H1 (cell line): Measurements from ENCODE around the gene SNAPC3. TPM values are rescaled to one million over a fixed set of nuclear protein-coding genes. Genes with fewer than 3 reads are reported as not detected.

Source experiments
- CTCF ChIA-PET: fragments of 300-600 bp; sonication (Branson Sonifier 250); formaldehyde crosslinking; loops from one replicate; lab custom pipeline; 2021; ENCODE audit not compliant: partially characterized antibody; lab: Charles Lee
- POLR2A ChIA-PET: fragments of 300-600 bp; sonication (Branson Sonifier 250); formaldehyde crosslinking; loops from one replicate; lab custom pipeline; 2021; ENCODE audit warnings: inconsistent platforms; ENCODE audit not compliant: partially characterized antibody; lab: Charles Lee
- DNase-seq, 2 experiments: peaks; one replicate each; pipeline versions ENCODE4 v3.0.0 to v3.0.0-alpha.2; 2010 to 2022; ENCODE audit warnings: low spot score in 2 of 2, low read depth in 1 of 2, mixed read lengths in 1 of 2
- FAIRE-seq: peaks from 2 replicates; lab custom pipeline; 2011; peaks lifted over from hg19 to GRCh38; lab: Jason Lieb, UNC
- H2AFZ ChIP-seq: 2 replicates; pipeline ENCODE4 v1.8.1; 2012; ENCODE audit warnings: low read length, inconsistent platforms
- H2AK5ac ChIP-seq: 2 replicates; pipeline ENCODE4 v1.6.1; 2013; ENCODE audit warnings: low read depth, low read length
- H2BK120ac ChIP-seq: replicated peaks from 2 replicates; pipeline ENCODE3; 2013; ENCODE audit warnings: low read depth, low read length, inconsistent platforms
- H2BK12ac ChIP-seq: 2 replicates; pipeline ENCODE4 v1.6.1; 2013; ENCODE audit warnings: low read depth, low read length
- H2BK15ac ChIP-seq: 2 replicates; pipeline ENCODE4 v1.6.1; 2013; ENCODE audit warnings: low read length
- H2BK20ac ChIP-seq: 2 replicates; pipeline ENCODE4 v1.6.1; 2013; ENCODE audit warnings: low read length
- H2BK5ac ChIP-seq: 2 replicates; pipeline ENCODE4 v1.6.1; 2013; ENCODE audit warnings: low read depth, low read length
- H3K14ac ChIP-seq: 2 replicates; pipeline ENCODE4 v1.6.1; 2013; ENCODE audit warnings: inconsistent platforms; ENCODE audit not compliant: insufficient read length
- H3K18ac ChIP-seq: 2 replicates; pipeline ENCODE4 v1.6.1; 2013; ENCODE audit warnings: low read length; ENCODE audit errors: extremely low read depth
- H3K23ac ChIP-seq: 2 replicates; pipeline ENCODE4 v1.6.1; 2013; ENCODE audit warnings: inconsistent platforms; ENCODE audit not compliant: insufficient read length
- H3K23me2 ChIP-seq: 2 replicates; pipeline ENCODE4 v1.6.1; 2013; ENCODE audit warnings: low read depth, low read length
- H3K27ac ChIP-seq: 2 replicates; pipeline ENCODE4 v1.6.1; 2011; ENCODE audit warnings: low read depth, low read length, inconsistent platforms
- H3K27me3 ChIP-seq, 4 experiments: replicated peaks in 1 of 4; 1 replicate in 1 of 4; 2 replicates in 3 of 4; pipeline versions ENCODE4 v1.6.1 to v1.8.1; 2011 to 2013; ENCODE audit warnings: low read length in 3 of 4, mild to moderate bottlenecking in 3 of 4, inconsistent platforms in 2 of 4, mixed read lengths in 2 of 4, moderate library complexity in 1 of 4; ENCODE audit not compliant: control insufficient read depth in 3 of 4, insufficient read depth in 3 of 4; ENCODE audit errors: extremely low read depth in 1 of 4
- H3K36me3 ChIP-seq, 4 experiments: 2 replicates each; pipeline versions ENCODE4 v1.6.1 to v1.8.1; 2011 to 2013; ENCODE audit warnings: mild to moderate bottlenecking in 4 of 4, low read length in 3 of 4, moderate library complexity in 2 of 4, control low read depth in 1 of 4, inconsistent platforms in 1 of 4; ENCODE audit not compliant: insufficient read depth in 4 of 4, control insufficient read depth in 2 of 4
- H3K4ac ChIP-seq: replicated peaks from 2 replicates; pipeline ENCODE3; 2013; ENCODE audit warnings: low read length, low read depth, mixed read lengths, inconsistent platforms; ENCODE audit not compliant: insufficient read length
- H3K4me1 ChIP-seq, 4 experiments: replicated peaks in 1 of 4; 1 replicate in 1 of 4; 2 replicates in 3 of 4; pipeline versions ENCODE4 v1.6.1 to v1.8.1; 2011 to 2013; ENCODE audit warnings: low read length in 3 of 4, inconsistent platforms in 2 of 4, mixed read lengths in 1 of 4; ENCODE audit not compliant: insufficient read depth in 4 of 4, control insufficient read depth in 3 of 4
- H3K4me2 ChIP-seq, 2 experiments: 2 replicates each; pipeline versions ENCODE4 v1.6.1 to v1.8.1; 2011 to 2013; ENCODE audit warnings: low read depth in 2 of 2, low read length in 2 of 2, control low read depth in 1 of 2, inconsistent platforms in 1 of 2, mild to moderate bottlenecking in 1 of 2; ENCODE audit not compliant: insufficient read depth in 1 of 2
- H3K4me3 ChIP-seq, 4 experiments: fragments of 200-600, 300-600 bp in 1 of 4; sonication (generic), shearing (Covaris generic), sonication (Bioruptor Twin) in 1 of 4; 2 replicates each; pipeline versions ENCODE4 v1.5.1 to v1.8.1; 2011 to 2016; ENCODE audit warnings: low read length in 4 of 4, low read depth in 3 of 4, control low read depth in 2 of 4, inconsistent platforms in 2 of 4, mild to moderate bottlenecking in 2 of 4, mixed read lengths in 1 of 4, moderate library complexity in 1 of 4; ENCODE audit not compliant: insufficient read depth in 2 of 4; ENCODE audit errors: extremely low read depth in 1 of 4
- H3K56ac ChIP-seq: replicated peaks from 2 replicates; pipeline ENCODE3; 2013; ENCODE audit warnings: low read depth, mild to moderate bottlenecking, mixed read lengths, low read length, inconsistent platforms; ENCODE audit not compliant: insufficient read length
- H3K79me1 ChIP-seq: 2 replicates; pipeline ENCODE4 v1.6.1; 2013; ENCODE audit warnings: low read depth, low read length, control low read depth
- H3K79me2 ChIP-seq, 2 experiments: 2 replicates each; pipeline versions ENCODE4 v1.6.1 to v1.8.1; 2012 to 2013; ENCODE audit warnings: low read length in 2 of 2, mild to moderate bottlenecking in 2 of 2, inconsistent platforms in 1 of 2; ENCODE audit not compliant: insufficient read depth in 2 of 2, control insufficient read depth in 1 of 2
- H3K9ac ChIP-seq, 4 experiments: replicated peaks in 1 of 4; 1 replicate in 1 of 4; 2 replicates in 3 of 4; pipeline versions ENCODE4 v1.6.1 to v1.8.1; 2011 to 2013; ENCODE audit warnings: low read depth in 3 of 4, low read length in 3 of 4, control low read depth in 2 of 4, mild to moderate bottlenecking in 2 of 4, moderate library complexity in 2 of 4, inconsistent platforms in 1 of 4; ENCODE audit errors: extremely low read depth in 1 of 4
- H3K9me3 ChIP-seq, 2 experiments: 2 replicates each; pipeline versions ENCODE4 v1.6.1 to v1.8.1; 2012 to 2013; ENCODE audit warnings: mild to moderate bottlenecking in 2 of 2, moderate library complexity in 2 of 2, control low read depth in 1 of 2, inconsistent platforms in 1 of 2, low read depth in 1 of 2, low read length in 1 of 2, mixed read lengths in 1 of 2; ENCODE audit not compliant: insufficient read depth in 2 of 2
- H4K20me1 ChIP-seq, 2 experiments: replicated peaks in 1 of 2; 2 replicates each; pipeline versions ENCODE3 to v1.8.1; 2011 to 2013; ENCODE audit warnings: inconsistent platforms in 2 of 2, low read length in 2 of 2, mild to moderate bottlenecking in 1 of 2; ENCODE audit not compliant: insufficient read depth in 2 of 2, control insufficient read depth in 1 of 2
- H4K5ac ChIP-seq: 2 replicates; pipeline ENCODE4 v1.6.1; 2013; ENCODE audit warnings: low read length, low read depth, mixed read lengths, inconsistent platforms; ENCODE audit not compliant: insufficient read length
- H4K8ac ChIP-seq: 2 replicates; pipeline ENCODE4 v1.8.0; 2013; ENCODE audit warnings: mild to moderate bottlenecking, moderate library complexity, low read length, inconsistent platforms; ENCODE audit not compliant: insufficient read depth; ENCODE audit errors: extremely low read depth
- H4K91ac ChIP-seq: replicated peaks from 2 replicates; pipeline ENCODE3; 2013; ENCODE audit warnings: low read length, mixed read lengths, inconsistent platforms; ENCODE audit not compliant: insufficient read length
- CEBPB ChIP-seq: IDR thresholded peaks from 2 replicates; pipeline ENCODE4 v1.6.1; 2012; ENCODE audit warnings: low read depth, low read length
- SP1 ChIP-seq: IDR thresholded peaks from 2 replicates; pipeline ENCODE4 v1.6.1; 2011; ENCODE audit warnings: low read depth, low read length
- WGBS, 2 experiments: shearing (Covaris generic) in 1 of 2; methylation state at CpG; one replicate each; pipeline versions ENCODE4 v1.1.6 to v1.1.7; 2013 to 2015; ENCODE audit warnings: low lambda C conversion rate in 2 of 2, mixed read lengths in 2 of 2, inconsistent platforms in 1 of 2, low coverage in 1 of 2, missing lambda C conversion rate in 1 of 2; ENCODE audit not compliant: insufficient replicate concordance in 2 of 2, insufficient coverage in 1 of 2, insufficient read length in 1 of 2; ENCODE audit errors: extremely low coverage in 1 of 2, missing lambda C conversion rate in 1 of 2; 5-methylcytosine and 5-hydroxymethylcytosine counted together
- polyA plus RNA-seq, 7 experiments: library from polyadenylated mRNA; depleted of rRNA in 3 of 7; stranded (reverse) in 5 of 7; unstranded in 2 of 7; fragments of >200 nt in 5 of 7; fragments of 200-250 nt in 2 of 7; gene quantifications; 1 replicate in 5 of 7; 2 replicates in 1 of 7; 4 replicates in 1 of 7; pipeline versions ENCODE4 v1.2.1 to v1.2.3, GENCODE V29; 2011 to 2013; ENCODE audit warnings: missing spikeins in 2 of 7, mixed read lengths in 2 of 7
- total RNA-seq: library from RNA; stranded (reverse); fragmentation: NEBNext Ultra II Directional; extraction: Animal tissue kit (Norgen Biotek cat#: 25700); gene quantifications from 2 replicates; pipeline ENCODE4 v1.2.1, GENCODE V29; 2021
- TF ChIP-seq, protein P1 (sequence below): IDR thresholded peaks from 2 replicates; pipeline ENCODE4 v1.6.1; 2012; ENCODE audit warnings: low read length, inconsistent platforms

Gene SNAPC3
- total and polyA plus RNA-seq, 2 of the 8 experiments (the other 6 are each of a cell fraction or from before 2014, with no cell fraction given): 11.9 to 25.8 TPM

DNA sequence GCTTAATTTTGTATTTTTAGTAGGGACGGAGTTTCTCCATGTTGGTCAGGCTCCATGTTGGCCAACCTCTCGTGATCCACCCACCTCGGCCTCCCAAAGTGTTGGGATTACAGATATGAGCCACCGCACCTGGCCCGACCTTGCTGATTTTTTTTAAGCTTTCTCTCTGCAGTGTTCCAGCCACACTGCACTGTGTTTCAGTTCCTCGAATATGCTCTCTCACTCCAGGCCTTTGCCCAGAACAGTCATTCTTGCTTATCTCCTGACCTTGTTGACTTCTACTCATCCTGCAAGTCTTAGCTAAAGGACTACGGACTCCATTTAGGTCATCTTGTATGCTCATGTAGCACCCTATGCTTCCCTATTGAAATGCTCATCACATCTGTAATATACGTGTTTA, 3.3 kb downstream of the SNAPC3 start:
- Histone ChIP-seq H3K4me1 (peaks cover 0 to 3% (median 0%) of the 10 kb centered on the region in 4 experiments; a peak in 4 of 7 replicates), H2BK12ac (no peak overlapping the region)
- TF ChIP-seq SP1 (no peak), CEBPB (no peak)
- TF ChIP-seq, protein P1, sequence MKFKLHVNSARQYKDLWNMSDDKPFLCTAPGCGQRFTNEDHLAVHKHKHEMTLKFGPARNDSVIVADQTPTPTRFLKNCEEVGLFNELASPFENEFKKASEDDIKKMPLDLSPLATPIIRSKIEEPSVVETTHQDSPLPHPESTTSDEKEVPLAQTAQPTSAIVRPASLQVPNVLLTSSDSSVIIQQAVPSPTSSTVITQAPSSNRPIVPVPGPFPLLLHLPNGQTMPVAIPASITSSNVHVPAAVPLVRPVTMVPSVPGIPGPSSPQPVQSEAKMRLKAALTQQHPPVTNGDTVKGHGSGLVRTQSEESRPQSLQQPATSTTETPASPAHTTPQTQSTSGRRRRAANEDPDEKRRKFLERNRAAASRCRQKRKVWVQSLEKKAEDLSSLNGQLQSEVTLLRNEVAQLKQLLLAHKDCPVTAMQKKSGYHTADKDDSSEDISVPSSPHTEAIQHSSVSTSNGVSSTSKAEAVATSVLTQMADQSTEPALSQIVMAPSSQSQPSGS: no peak
- TF ChIP-seq, all 59 proteins: peak for 0
- Histone ChIP-seq H3K56ac (no peak overlapping the region), H3K4ac (no peak overlapping the region), H3K79me1 (no peaks in the 10 kb centered on the region), H3K18ac (no peak overlapping the region), H2BK20ac (no peak overlapping the region), H3K27me3 (no peaks in the 10 kb centered on the region), H3K9me3 (no peaks in the 10 kb centered on the region), H2BK15ac (no peak overlapping the region), H2BK5ac (no peak overlapping the region), H4K5ac (no peak overlapping the region), H4K8ac (no peak overlapping the region), H2AK5ac (no peak overlapping the region), H4K91ac (no peak overlapping the region), H4K20me1 (peaks cover 0 to 9% of the 10 kb centered on the region in 2 experiments), H2BK120ac (no peak overlapping the region), H3K4me2 (no peak overlapping the region), H3K4me3 (no peak overlapping the region), H3K14ac (no peak overlapping the region), H3K23ac (no peak overlapping the region), H3K36me3 (peaks cover 2 to 27% (median 10%) of the 10 kb centered on the region in 4 experiments; a peak in 5 of 8 replicates), H3K23me2 (0 out of 2 replicates have a peak, but pooled peaks cover 1% of the 10 kb centered on the region), H2AFZ (no peak overlapping the region), H3K27ac (no peak overlapping the region), H3K79me2 (peaks cover 10 to 64% of the 10 kb centered on the region in 2 experiments), H3K9ac (no peak overlapping the region)
- POLR2A ChIA-PET: interaction anchor here (1.4 kb wide), 1 partner anchor 9 kb away, joined by 3 read pairs; no protein-coding TSS in a partner anchor
- FAIRE-seq: no peak
- CTCF ChIA-PET: interaction anchor here (1.2 to 1.4 kb wide), 2 partner anchors 17 to 194 kb away, joined by 3 to 4 read pairs; no protein-coding TSS in a partner anchor
- WGBS, 2 experiments: 92% methylated on average over 8 of the region's 8 CpGs; no CpG with 5 or more reads in 1 of the 2 experiments
- no peak for DNase-seq
